ENCODE data around the gene CRIP2. TPM values are rescaled to one million over a fixed set of nuclear protein-coding genes. Genes with fewer than 3 reads are reported as not detected.

CRIP2 gene
- total RNA-seq, 1 donor from 2014 or later = 62.4 TPM

- no peak for DNase-seq (ENCODE audit: low spot score)
Measured at GRCh38 chr14:105487449-105487985, 12.9 kb downstream of the CRIP2 start.

GRCh38 chr14:105487986-105488777 is 13.6 kb downstream of the CRIP2 start:
- no peak for DNase-seq (ENCODE audit: low spot score)

DNA sequence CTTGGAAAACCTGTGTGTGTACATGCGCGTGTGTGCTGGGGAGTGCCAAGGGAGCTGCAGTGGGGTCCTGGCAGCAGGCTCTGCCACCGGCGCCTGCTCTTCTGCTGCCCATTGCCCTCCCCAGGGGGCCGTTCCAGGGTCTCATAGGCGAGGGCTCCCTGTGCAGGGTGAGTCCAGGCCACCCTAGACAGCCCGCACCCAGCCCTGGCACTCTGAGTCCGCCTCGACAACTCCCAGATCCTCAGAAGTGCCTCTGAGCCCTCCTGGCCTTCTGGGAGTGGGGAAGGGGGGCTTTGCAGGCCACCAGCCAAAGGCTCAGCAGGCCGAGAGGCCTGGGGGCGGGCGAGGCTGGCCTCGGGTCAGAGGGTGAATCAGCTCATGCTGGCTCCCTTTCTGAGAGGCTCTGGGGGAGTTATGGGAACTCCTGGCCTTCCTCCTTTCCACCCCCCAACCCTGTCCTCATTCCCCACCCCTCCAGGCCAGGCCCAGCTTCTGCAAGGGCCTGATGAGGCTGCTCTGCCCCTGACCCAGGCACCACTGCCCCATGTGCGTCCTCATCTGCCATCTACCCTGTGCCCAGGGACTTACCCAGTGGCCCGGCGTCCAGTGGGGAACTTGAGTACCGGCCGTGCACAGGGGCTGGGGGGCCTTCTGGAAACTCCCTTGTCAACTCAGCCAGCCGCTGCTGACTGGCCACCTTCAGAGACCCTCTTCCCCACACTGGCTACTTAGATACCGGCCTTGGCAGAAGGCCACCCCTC is 14.3 kb downstream of the CRIP2 start:
- no peak for DNase-seq (ENCODE audit: low spot score)

DNA sequence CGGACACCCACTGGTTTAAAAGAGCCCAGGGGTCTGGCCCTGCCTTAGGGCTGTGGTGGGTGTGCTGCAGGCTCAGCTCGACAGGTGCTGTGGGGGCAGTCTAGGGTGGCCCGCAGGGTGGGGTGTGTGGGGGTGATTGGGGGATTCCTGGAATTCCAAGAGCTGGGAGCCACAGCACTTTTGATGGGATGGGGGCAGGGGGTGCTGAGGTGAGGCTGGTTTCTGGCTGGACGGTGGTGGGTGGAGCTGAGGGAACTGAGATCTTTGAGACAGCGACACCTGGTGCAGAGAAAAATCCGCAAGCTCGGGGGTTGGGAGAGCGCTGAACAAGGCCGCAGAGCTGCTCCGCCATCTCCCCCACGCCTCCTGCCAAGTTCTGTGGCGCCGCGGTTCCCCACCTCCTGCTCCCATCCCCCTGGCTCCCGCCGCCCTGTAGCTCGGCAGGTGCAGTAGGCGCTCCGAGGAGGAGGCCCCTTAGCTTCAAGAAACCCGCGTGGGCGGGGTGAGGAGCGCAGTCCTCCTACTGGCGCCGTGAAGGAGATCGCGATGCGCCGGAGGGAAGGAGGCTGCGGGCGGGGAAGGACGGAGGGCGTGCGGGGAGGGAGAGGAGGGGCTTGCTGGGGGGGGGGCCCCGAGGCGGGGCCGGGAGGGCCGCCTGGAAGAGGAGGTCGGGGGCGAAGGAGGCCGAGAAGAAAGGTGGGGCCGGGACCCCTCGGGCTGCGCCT is 15.1 kb downstream of the CRIP2 start:
- DNase-seq (ENCODE audit: low spot score) = peak; percentile 93

- DNase-seq (ENCODE audit: low spot score) = no peak
Measured at GRCh38 chr14:105490267-105490571, 15.6 kb downstream of the CRIP2 start.

DNA sequence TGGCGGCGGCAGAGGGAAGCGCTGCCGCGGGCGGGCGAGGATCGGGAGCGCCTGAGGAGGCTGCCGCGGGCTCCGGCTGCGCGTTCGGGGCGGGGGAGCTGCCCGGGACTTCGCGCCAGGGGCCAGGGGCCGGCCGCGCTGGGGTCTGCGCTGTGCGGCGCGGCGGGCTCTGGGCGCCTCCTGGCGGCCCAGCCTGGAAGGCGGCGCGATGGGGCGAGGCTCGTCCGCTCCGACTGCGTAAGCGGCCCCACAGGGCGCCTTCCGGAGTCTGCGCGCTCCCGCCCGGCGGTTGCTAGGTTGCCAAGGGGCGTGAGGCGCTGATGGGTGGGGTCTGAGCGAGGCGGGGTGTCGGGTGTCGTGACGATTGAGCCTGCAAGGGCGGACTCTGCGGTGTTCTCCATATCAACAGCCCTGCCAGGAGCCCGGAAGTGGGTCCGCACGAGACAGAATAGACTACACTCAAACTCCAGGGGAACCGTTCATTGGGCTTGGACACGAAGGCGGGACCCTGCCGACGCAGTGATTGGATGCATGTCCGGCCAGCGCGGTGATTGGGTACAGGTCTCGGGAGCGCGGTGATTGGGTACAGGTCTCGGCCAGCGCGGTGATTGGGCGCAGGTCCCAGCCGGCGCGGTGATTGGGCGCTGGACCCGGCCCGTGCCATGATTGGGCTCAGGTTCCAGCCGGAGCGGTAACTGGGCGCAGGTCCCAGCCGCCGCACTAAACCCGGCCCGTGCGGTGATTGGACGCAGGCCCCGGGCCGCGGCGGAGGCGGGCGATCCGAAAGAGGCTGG is 16.1 kb downstream of the CRIP2 start, which contains the start of gene TEDC1:
TEDC1 (plus strand) TSS at position 675 of the 794 bp plus-strand sequence. CDS start 130 bp downstream, outside the sequence.
- DNase-seq (ENCODE audit: low spot score) = peak; percentile 100

- no peak for DNase-seq (ENCODE audit: low spot score)
Measured at GRCh38 chr14:105491366-105491973, 16.8 kb downstream of the CRIP2 start.

- no peak for DNase-seq (ENCODE audit: low spot score)
Measured at GRCh38 chr14:105492031-105492970, 17.7 kb downstream of the CRIP2 start.

DNA sequence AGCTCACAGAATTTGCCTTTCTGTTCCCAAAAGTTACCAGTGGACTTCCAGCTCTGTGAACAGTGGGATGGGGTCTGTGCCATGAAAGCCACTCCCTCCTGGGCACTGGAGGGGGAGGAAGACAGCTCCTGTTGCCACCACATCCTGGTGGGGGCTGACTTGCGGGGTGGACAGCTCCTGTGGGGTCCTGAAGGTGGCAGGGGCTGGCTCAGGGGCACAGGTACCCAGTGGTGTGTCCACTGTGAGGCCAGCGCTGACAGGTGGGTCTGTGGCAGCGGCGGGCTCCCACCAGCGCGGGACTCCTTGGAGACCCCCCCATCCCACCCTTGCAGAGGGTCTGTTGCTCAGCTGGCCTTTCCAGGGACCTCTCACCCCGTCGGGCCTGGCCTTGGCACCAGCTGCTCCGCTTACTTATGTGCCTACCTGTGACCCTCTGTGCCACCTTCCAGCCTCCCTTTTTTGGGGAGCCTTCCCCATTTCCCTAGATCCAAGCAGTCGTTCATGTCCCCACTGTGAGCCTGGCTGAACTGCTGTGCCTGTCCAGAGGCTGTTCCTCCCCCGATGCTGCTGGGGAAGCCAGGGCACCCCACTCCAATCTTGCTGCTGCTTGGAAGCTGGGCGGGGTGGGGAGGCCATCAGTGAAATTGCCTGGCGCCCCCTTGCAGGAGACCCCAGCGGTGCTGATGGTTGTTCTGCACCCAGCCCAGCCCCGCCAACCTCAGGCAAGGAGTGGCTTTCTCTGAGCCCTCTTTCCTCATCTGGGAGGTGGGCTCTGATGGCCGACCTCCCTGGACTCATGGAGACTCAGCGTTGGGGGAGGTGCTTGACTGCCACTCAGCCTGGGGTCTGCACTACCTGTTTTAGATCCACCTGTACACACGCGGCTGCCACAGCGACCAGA is 18.6 kb downstream of the CRIP2 start:
- DNase-seq (ENCODE audit: low spot score) = no peak

DNA sequence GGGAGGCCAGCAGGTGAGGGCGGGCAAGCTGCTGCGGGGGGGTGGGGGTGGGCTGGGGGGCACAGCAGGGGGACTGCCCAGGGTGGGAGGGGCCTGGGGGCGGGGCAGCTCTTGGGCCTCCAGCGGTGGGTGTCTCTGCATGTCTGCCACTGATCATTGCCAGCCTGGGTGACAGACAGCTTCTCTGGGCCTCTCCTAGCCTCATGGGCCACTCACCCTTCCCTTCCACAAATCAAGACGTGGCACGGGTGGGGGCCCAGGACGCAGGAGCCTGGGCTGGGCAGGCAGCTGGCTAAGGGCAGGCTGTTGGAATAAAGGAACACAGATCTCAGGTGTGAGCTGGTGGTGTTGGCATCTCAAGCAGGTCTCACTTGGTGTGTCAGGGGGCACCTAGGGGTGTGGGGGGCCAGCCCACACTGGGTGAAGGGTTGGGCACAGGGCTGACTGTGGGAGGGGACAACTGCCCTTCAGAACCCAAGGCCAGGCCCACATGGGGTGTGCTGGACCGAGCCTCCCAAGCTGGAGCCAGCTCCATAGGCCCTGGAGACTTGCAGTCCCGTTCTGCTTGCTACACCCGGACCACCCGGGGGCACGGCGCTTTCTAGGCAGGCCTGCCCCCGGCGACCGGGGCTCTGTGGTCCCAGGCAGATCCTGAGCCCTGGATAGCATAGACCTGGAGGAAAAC is 19.4 kb downstream of the CRIP2 start:
- no peak for DNase-seq (ENCODE audit: low spot score)

- DNase-seq (ENCODE audit: low spot score) = no peak
Measured at GRCh38 chr14:105494606-105494929, 19.9 kb downstream of the CRIP2 start.

- no peak for DNase-seq (ENCODE audit: low spot score)
Measured at GRCh38 chr14:105495101-105495989, 20.7 kb downstream of the CRIP2 start.

- DNase-seq (ENCODE audit: low spot score) = no peak
Measured at GRCh38 chr14:105495990-105496830, 21.6 kb downstream of the CRIP2 start.

DNA sequence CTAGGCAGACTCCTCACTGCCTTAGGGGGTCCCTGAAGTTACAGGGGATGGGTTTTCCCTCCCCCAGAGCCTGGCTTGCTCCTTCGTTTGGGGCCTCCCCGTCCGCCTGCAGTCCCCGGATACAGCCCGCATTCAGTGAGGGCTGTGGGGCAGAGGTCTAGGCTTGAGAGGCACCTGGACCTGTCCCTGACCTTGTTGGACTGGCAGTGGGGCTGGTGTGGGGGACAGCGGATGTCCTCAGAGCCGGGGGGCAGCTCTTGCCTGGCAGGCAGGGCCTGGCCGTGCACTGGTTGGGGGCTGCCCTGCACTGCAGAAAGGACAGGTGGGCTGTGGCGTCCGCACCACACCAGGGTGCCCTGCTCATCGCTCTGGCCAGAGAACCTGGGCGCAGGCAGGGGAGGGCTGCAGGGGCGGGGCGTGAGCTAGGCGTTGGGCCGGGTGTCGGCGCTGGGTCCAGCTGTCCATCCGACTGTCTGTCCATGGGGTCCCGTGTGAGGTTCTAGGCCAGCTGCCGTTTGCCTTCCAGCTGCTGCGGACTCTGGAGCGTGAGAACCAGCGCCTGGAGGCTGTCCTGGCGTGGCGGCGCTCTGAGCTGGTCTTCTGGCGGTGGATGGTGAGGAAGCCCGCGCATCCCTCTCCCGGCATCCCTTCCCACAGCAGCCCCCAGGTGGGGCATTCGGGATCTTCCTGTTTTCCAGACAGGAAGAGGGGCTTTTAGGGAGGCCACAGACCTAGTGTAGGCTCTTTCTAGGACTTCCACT is 22.4 kb downstream of the CRIP2 start:
- no peak for DNase-seq (ENCODE audit: low spot score)

DNA sequence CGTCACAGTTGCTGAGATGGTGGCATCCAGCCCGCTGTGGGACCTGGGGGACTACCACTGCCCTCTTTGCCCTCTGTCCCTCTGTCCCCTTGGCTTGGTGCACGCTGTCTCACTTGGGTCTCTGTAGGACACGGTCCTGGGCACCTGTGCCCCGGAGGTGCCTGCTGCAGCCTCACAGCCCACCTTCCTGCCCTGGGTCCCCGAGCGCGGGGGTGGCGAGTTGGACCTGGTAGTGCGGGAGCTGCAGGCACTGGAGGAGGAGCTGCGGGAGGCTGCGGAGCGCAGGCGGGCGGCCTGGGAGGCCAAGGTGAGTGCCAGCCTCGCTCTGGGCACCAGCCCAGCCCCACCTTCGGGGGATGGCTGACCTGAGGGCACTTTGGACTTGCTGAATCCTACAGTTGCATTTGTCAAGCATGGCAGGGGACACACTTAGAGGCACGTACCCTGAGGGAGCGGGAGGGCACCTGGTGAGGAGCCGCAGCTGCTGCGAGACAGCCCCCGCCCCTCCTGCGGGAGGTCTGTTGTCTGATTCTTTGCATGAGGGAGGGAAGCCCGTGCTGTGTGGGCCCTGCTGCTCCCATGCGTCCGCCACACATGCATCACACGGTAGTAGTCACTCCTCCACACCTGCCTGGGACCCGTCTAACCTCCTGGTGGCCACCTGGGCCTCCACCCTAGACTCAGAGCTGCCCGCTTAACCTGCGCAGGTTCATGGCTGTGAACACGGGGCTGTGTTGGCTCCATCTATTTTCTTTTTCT is 23.2 kb downstream of the CRIP2 start:
- DNase-seq (ENCODE audit: low spot score) = no peak

Data from umbilical cord (tissue), 2 donors.